NB4 (cell line): ENCODE measurements around the gene FITM1.

Source experiments
- CTCF ChIP-seq: IDR thresholded peaks from one replicate; pipeline ENCODE4 v1.5.1; 2012; ENCODE audit warnings: low read depth, low read length
- MYC ChIP-seq: IDR thresholded peaks from 2 replicates; pipeline ENCODE4 v1.6.1; 2011; ENCODE audit warnings: low read depth, low read length
- POLR2A ChIP-seq: IDR thresholded peaks from 2 replicates; pipeline ENCODE4 v1.6.1; 2011; ENCODE audit warnings: mild to moderate bottlenecking; ENCODE audit not compliant: insufficient read length; ENCODE audit errors: extremely low read depth
- TF ChIP-seq, protein P1 (sequence below): IDR thresholded peaks from 2 replicates; pipeline ENCODE4 v1.6.1; 2011; ENCODE audit warnings: low read depth, low read length

DNA sequence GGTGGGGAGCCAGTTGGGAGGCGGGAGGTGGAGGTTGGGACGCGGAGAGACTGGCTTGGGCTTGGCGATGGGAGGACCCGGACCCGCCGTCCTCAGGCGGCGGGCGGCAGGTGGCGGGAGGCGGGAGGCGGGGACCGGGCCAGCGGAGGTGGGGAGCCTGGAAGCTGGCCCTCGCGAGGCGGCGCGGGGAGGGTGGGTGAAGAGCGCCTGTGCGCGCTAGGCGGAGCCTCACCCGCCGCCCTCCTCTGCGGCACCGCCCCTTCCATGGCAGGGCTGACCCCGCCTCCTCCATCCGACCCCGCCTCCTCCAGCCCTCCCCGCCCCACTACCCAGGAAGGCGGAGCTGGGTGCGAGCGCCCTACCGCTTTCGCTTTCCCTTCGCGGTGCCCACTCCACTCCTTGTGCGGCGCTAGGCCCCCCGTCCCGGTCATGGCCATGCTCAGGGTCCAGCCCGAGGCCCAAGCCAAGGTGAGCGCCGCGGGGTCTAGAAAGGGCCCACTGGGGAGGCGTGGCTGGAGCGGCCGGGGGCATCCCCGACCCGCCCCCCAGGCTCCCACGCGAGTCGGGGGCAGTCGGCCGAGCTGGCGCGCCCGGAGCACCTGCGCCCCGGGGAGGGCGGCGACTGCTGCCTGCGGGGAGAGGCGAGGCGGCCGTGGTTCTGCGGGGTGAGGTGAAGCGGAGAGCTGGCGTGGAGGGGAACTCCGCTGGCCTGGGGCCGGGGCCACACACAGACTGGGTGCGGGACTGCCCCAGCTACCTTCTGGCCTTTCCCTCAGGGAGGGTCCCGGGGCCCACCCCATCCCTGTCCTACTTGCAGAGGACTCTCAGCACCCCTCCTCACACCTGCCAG is 5.6 kb downstream of the FITM1 start, which contains the start of gene PSME1:
- TF ChIP-seq CTCF (no peak), POLR2A (peak; percentile 76), MYC (peak; percentile 42; the same call in 1 of the 2 replicates)
- TF ChIP-seq, protein P1, sequence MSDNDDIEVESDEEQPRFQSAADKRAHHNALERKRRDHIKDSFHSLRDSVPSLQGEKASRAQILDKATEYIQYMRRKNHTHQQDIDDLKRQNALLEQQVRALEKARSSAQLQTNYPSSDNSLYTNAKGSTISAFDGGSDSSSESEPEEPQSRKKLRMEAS, result peak; percentile 33; the same call in 1 of the 2 replicates
